HG03039 (cell line): Measurements from ENCODE around the gene LIN7A.

ENCODE experiments used
- ATAC-seq: cut with Tn5 transposase; IDR thresholded peaks from one replicate; pipeline ENCODE4 v1.9.1; 2021; ENCODE audit warnings: mild to moderate bottlenecking, moderate library complexity; ENCODE audit not compliant: unreplicated experiment

LIN7A gene

GRCh38 chr12:80937391-80938238, at the start of gene LIN7A:
TSS of gene LIN7A (minus strand) at chr12:80937934. CDS start at chr12:80937722, 212 bp downstream.
- peak; percentile 16 for ATAC-seq

GRCh38 chr12:80986224-80986623, 48.5 kb upstream of the LIN7A start:
- ATAC-seq, result no peak

- ATAC-seq, result no peak
Measured at GRCh38 chr12:80979816-80980215, 42.1 kb upstream of the LIN7A start.

GRCh38 chr12:80979251-80979650, 41.5 kb upstream of the LIN7A start:
- ATAC-seq, result no peak

GRCh38 chr12:80977346-80977745, 39.6 kb upstream of the LIN7A start:
- no peak for ATAC-seq

GRCh38 chr12:80968326-80968725, 30.6 kb upstream of the LIN7A start:
- ATAC-seq, result no peak

GRCh38 chr12:80967565-80967964, 29.8 kb upstream of the LIN7A start:
- no peak for ATAC-seq

GRCh38 chr12:80966001-80966400, 28.3 kb upstream of the LIN7A start:
- ATAC-seq, result no peak

GRCh38 chr12:80958162-80958561, 20.4 kb upstream of the LIN7A start:
- no peak for ATAC-seq

GRCh38 chr12:80954857-80955520, 17.3 kb upstream of the LIN7A start:
- ATAC-seq, result no peak

- no peak for ATAC-seq
Measured at GRCh38 chr12:80952443-80952842, 14.7 kb upstream of the LIN7A start.

GRCh38 chr12:80946591-80946990, 8.9 kb upstream of the LIN7A start:
- ATAC-seq, result no peak

- ATAC-seq, result no peak
Measured at GRCh38 chr12:80943338-80943737, 5.6 kb upstream of the LIN7A start.

GRCh38 chr12:80941916-80942315, 4.2 kb upstream of the LIN7A start:
- no peak for ATAC-seq

GRCh38 chr12:80939231-80939950, 1.7 kb upstream of the LIN7A start:
- ATAC-seq, result no peak

GRCh38 chr12:80938397-80938796, 663 bp upstream of the LIN7A start:
- no peak for ATAC-seq

- peak; percentile 51 for ATAC-seq
Measured at GRCh38 chr12:80936642-80937390, 918 bp downstream of the LIN7A start.

- ATAC-seq, result no peak
Measured at GRCh38 chr12:80936353-80936641, 1.4 kb downstream of the LIN7A start.

- ATAC-seq, result no peak
Measured at GRCh38 chr12:80935111-80935510, 2.6 kb downstream of the LIN7A start.

- no peak for ATAC-seq
Measured at GRCh38 chr12:80925983-80926382, 11.8 kb downstream of the LIN7A start.

GRCh38 chr12:80925237-80925636, 12.5 kb downstream of the LIN7A start:
- no peak for ATAC-seq
